RWPE1 (cell line): ENCODE measurements around the gene CCDC169.

Experiments
- CTCF ChIA-PET: fragments of 350-600 bp; sonication (Branson Sonifier 250); formaldehyde crosslinking; extraction: SDS; loops from one replicate; lab custom pipeline; 2021; lab: Yijun Ruan, JAX
- POLR2A ChIA-PET: fragments of 400-600 bp; formaldehyde crosslinking; extraction: SDS; loops from one replicate; lab custom pipeline; 2020; ENCODE audit warnings: antibody characterized with exemption; ENCODE audit not compliant: low non-redundant PET; lab: Yijun Ruan, JAX
- DNase-seq: peaks from one replicate; pipeline ENCODE4 v3.0.0; 2012; ENCODE audit warnings: low spot score
- H3K27ac ChIP-seq: fragments of 450-650 bp; 2 replicates; pipeline ENCODE4 v1.5.1; 2017
- TF ChIP-seq, protein P1 (sequence below): fragments of 450-650 bp; conservative IDR thresholded peaks from 2 replicates; pipeline ENCODE4 v1.5.1; 2017; ENCODE audit warnings: low read depth, mild to moderate bottlenecking

CCDC169 gene

GRCh38 chr13:36261976-36262375 is 35.6 kb downstream of the CCDC169 start:
- no peak overlapping the region for H3K27ac ChIP-seq
- CTCF ChIA-PET: no interaction called here
- no peak for DNase-seq
- TF ChIP-seq, protein P1, sequence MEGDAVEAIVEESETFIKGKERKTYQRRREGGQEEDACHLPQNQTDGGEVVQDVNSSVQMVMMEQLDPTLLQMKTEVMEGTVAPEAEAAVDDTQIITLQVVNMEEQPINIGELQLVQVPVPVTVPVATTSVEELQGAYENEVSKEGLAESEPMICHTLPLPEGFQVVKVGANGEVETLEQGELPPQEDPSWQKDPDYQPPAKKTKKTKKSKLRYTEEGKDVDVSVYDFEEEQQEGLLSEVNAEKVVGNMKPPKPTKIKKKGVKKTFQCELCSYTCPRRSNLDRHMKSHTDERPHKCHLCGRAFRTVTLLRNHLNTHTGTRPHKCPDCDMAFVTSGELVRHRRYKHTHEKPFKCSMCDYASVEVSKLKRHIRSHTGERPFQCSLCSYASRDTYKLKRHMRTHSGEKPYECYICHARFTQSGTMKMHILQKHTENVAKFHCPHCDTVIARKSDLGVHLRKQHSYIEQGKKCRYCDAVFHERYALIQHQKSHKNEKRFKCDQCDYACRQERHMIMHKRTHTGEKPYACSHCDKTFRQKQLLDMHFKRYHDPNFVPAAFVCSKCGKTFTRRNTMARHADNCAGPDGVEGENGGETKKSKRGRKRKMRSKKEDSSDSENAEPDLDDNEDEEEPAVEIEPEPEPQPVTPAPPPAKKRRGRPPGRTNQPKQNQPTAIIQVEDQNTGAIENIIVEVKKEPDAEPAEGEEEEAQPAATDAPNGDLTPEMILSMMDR: no peak
- POLR2A ChIA-PET: no interaction called here

- DNase-seq: no peak
- CTCF ChIA-PET: no interaction called here
- POLR2A ChIA-PET: no interaction called here
- TF ChIP-seq, protein P1: no peak
- no peak overlapping the region for H3K27ac ChIP-seq
Measured at GRCh38 chr13:36261011-36261410, 36.6 kb downstream of the CCDC169 start.

- ChIA-PET POLR2A (no interaction called here), CTCF (no interaction called here)
- no peak for DNase-seq
- TF ChIP-seq, protein P1: no peak
- no peak overlapping the region for H3K27ac ChIP-seq
Measured at GRCh38 chr13:36259361-36260137, 38.1 kb downstream of the CCDC169 start.

GRCh38 chr13:36258831-36259230 is 38.8 kb downstream of the CCDC169 start:
- TF ChIP-seq, protein P1: no peak
- H3K27ac ChIP-seq: no peak overlapping the region
- no peak for DNase-seq
- ChIA-PET CTCF (no interaction called here), POLR2A (no interaction called here)

DNA sequence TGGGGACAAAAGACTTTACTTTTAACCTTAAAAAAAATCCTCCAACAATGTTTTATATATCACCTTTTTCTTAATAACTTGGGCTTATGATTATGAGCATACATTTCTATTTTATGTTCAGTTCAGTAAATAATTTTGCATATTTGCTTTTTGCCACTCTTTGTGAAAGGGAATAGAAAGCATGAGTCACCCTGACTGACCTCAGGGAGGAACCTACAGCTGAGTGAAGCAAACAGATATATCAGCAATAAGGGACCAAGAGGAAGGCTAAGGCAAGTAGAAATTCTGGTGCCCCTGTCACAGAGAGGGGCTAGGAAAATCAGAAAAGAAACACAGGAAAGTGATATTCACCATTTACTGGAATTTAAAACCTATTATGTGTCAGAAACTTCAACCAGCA is 46.1 kb downstream of the CCDC169 start:
- no peak overlapping the region for H3K27ac ChIP-seq
- POLR2A ChIA-PET: no interaction called here
- CTCF ChIA-PET: interaction anchor here (1.1 kb wide), 1 partner anchor 11 kb away, joined by 4 read pairs; no protein-coding TSS in a partner anchor
- DNase-seq: peak; percentile 7
- TF ChIP-seq, protein P1: no peak

DNA sequence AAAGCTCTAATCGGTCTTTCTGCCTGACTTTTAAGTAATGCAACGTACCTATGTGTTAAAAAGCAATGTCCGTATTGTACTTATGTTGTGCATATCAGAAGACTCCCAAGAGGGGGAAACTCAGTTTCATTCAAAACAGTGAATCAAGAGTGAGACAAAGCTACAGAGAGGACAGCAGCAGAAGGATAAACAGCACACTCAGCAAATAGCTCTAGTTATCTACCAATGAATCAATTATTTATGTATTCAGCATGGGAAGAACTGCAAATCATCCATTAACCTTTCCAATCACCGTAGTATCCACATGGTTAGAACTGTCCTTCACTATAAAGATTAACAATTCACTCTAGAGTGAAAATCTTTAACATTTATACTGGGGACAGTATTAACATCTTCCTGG is 46.6 kb downstream of the CCDC169 start:
- TF ChIP-seq, protein P1: no peak
- ChIA-PET CTCF (interaction anchor here (1.1 kb wide), 1 partner anchor 11 kb away, joined by 4 read pairs; no protein-coding TSS in a partner anchor), POLR2A (no interaction called here)
- no peak overlapping the region for H3K27ac ChIP-seq
- no peak for DNase-seq
